Measurements from ENCODE around the gene DLG2.

GRCh38 chr11:84857746-84858145 lies 769.4 kb downstream of the DLG2 start:
- no peak for TF ChIP-seq YY1 (IDR thresholded peaks at IDR 0.05; ENCODE audit: low read depth, low read length)
- TF ChIP-seq EP300 (IDR thresholded peaks at IDR 0.05; ENCODE audit: borderline replicate concordance in 1 of 2, low read depth in 2 of 2, low read length in 2 of 2) = no peak
- TF ChIP-seq RFX5 (IDR thresholded peaks at IDR 0.05; ENCODE audit: borderline replicate concordance, low read depth, low read length) = no peak
- no peak for TF ChIP-seq KDM1A (IDR thresholded peaks at IDR 0.05; ENCODE audit: borderline replicate concordance, low read length)
- TF ChIP-seq POLR2AphosphoS5 (IDR thresholded peaks at IDR 0.05; ENCODE audit: low read depth, low read length) = no peak
- TF ChIP-seq POU5F1 (IDR thresholded peaks at IDR 0.05; ENCODE audit: low read depth, low read length) = no peak
- TF ChIP-seq, protein P1, sequence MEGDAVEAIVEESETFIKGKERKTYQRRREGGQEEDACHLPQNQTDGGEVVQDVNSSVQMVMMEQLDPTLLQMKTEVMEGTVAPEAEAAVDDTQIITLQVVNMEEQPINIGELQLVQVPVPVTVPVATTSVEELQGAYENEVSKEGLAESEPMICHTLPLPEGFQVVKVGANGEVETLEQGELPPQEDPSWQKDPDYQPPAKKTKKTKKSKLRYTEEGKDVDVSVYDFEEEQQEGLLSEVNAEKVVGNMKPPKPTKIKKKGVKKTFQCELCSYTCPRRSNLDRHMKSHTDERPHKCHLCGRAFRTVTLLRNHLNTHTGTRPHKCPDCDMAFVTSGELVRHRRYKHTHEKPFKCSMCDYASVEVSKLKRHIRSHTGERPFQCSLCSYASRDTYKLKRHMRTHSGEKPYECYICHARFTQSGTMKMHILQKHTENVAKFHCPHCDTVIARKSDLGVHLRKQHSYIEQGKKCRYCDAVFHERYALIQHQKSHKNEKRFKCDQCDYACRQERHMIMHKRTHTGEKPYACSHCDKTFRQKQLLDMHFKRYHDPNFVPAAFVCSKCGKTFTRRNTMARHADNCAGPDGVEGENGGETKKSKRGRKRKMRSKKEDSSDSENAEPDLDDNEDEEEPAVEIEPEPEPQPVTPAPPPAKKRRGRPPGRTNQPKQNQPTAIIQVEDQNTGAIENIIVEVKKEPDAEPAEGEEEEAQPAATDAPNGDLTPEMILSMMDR (IDR thresholded peaks at IDR 0.05; ENCODE audit: control extremely low read depth in 1 of 3, insufficient read depth in 1 of 3, low read depth in 1 of 3, low read length in 3 of 3) = no peak
